HUES48 (cell line): ENCODE results near the gene LSAMP.
A peak's percentile ranks its signal among the peaks of the same experiment; 100 is the strongest.

ENCODE experiments used
- H3K27ac ChIP-seq: one replicate; pipeline ENCODE4 v1.7.0; 2013; ENCODE audit warnings: low read depth, low read length, inconsistent platforms
- H3K27me3 ChIP-seq: 2 replicates; pipeline ENCODE4 v1.6.1; 2013; ENCODE audit warnings: mild to moderate bottlenecking, low read length; ENCODE audit not compliant: control insufficient read depth, insufficient read depth
- H3K36me3 ChIP-seq: 2 replicates; pipeline ENCODE4 v1.6.1; 2013; ENCODE audit warnings: low read length; ENCODE audit not compliant: control insufficient read depth, insufficient read depth
- H3K4me1 ChIP-seq: 2 replicates; pipeline ENCODE4 v1.6.1; 2013; ENCODE audit warnings: mild to moderate bottlenecking, low read length; ENCODE audit not compliant: control insufficient read depth, insufficient read depth
- H3K4me3 ChIP-seq: 2 replicates; pipeline ENCODE4 v1.5.1; 2013; ENCODE audit warnings: mild to moderate bottlenecking, low read depth, low read length
- H3K9ac ChIP-seq: 2 replicates; pipeline ENCODE4 v1.6.1; 2013; ENCODE audit warnings: mild to moderate bottlenecking, low read depth, low read length, moderate library complexity
- H3K9me3 ChIP-seq: 2 replicates; pipeline ENCODE4 v1.6.1; 2013; ENCODE audit warnings: low read length; ENCODE audit not compliant: control insufficient read depth, insufficient read depth

Gene LSAMP

GRCh38 chr3:116432795-116433194 lies 12.5 kb downstream of the LSAMP start:
- Histone ChIP-seq H3K9me3 (no peaks in the 10 kb centered on the region), H3K4me1 (peaks cover 10% of the 10 kb centered on the region; the same call in 1 of the 2 replicates), H3K4me3 (no peak overlapping the region), H3K9ac (no peak overlapping the region), H3K27me3 (no peaks in the 10 kb centered on the region), H3K27ac (no peak overlapping the region), H3K36me3 (no peaks in the 10 kb centered on the region)

GRCh38 chr3:116429479-116430269 lies 15.6 kb downstream of the LSAMP start:
- Histone ChIP-seq H3K27ac (no peak overlapping the region), H3K9ac (no peak overlapping the region), H3K9me3 (no peaks in the 10 kb centered on the region), H3K4me3 (no peak overlapping the region), H3K36me3 (no peaks in the 10 kb centered on the region), H3K27me3 (no peaks in the 10 kb centered on the region), H3K4me1 (peaks cover 10% of the 10 kb centered on the region; the same call in 1 of the 2 replicates)

GRCh38 chr3:116426036-116426435 lies 19.3 kb downstream of the LSAMP start:
- Histone ChIP-seq H3K36me3 (no peaks in the 10 kb centered on the region), H3K4me3 (no peak overlapping the region), H3K9me3 (no peaks in the 10 kb centered on the region), H3K27ac (no peak overlapping the region), H3K27me3 (no peaks in the 10 kb centered on the region), H3K4me1 (peaks cover 13% of the 10 kb centered on the region), H3K9ac (no peak overlapping the region)

DNA sequence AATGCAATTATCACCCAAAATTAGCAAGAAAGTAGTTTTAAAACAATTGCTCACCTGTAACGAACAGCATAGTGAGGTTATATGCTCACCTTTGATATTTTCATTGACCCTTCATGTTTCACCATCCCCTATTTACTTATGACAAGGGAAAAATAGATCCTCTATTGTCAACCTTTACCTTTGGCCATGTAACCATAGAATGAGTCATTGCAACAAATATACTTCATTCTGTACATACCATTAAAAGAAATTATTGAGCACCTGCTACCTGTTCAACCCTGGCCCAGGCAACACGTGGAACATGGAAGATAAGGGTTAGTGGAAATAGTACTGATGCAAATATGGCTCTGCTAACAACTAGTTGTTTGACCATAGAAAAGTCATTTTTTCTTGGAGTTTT lies 20.2 kb downstream of the LSAMP start:
- Histone ChIP-seq H3K27me3 (no peaks in the 10 kb centered on the region), H3K27ac (no peak overlapping the region), H3K9me3 (no peaks in the 10 kb centered on the region), H3K4me1 (peaks cover 13% of the 10 kb centered on the region), H3K9ac (no peak overlapping the region), H3K4me3 (no peak overlapping the region), H3K36me3 (no peaks in the 10 kb centered on the region)

GRCh38 chr3:116423945-116424344 lies 21.3 kb downstream of the LSAMP start:
- no peak overlapping the region for H3K27ac ChIP-seq

DNA sequence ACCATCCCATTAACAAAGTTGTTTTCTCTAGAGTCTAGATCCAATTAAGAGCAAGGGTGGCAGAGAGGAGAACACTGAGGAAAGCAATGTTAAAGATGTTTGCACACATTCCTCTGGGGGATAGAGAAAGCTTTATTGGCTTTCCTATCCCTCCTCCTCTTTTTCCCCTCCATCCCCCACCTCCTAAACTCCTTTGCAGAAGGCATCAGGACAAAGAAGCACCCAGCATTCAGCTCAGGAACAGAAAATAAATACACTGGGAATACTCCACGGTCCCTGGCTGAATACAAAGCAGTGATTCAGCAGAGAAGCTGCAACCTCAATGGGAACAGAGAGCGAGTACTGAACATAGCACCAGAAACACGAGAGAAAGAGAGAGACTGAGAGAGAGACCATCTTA lies 21.9 kb downstream of the LSAMP start:
- Histone ChIP-seq H3K9me3 (no peaks in the 10 kb centered on the region), H3K36me3 (no peaks in the 10 kb centered on the region), H3K4me3 (no peak overlapping the region), H3K27ac (peak overlapping the region; percentile 59), H3K4me1 (peaks cover 13% of the 10 kb centered on the region), H3K27me3 (no peaks in the 10 kb centered on the region), H3K9ac (no peak overlapping the region)

More at GRCh38 chr3:116423945-116424344, 21.3 kb downstream of the LSAMP start:
- Histone ChIP-seq H3K9me3 (no peaks in the 10 kb centered on the region), H3K4me1 (peaks cover 13% of the 10 kb centered on the region), H3K36me3 (no peaks in the 10 kb centered on the region), H3K4me3 (no peak overlapping the region), H3K9ac (no peak overlapping the region), H3K27me3 (no peaks in the 10 kb centered on the region)

DNA sequence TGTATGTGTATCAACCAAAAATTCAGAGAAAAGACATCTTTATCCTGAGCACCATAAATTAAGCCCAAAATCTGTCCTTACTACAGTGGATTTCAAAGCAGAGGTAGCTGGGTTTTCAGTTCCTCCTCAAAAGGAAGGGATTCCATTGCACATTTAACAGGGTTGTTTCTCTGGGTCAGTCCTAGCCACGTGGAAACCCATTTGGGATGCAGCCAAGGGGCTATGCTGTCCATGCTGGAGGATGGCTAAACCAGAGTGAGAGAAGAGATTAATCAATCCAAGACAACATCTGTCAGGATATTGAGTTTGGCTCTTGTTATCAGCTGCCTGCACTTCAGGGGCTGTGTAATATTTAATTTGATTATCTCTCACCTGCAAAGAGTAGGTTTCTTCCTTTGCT lies 28.1 kb downstream of the LSAMP start:
- Histone ChIP-seq H3K4me3 (no peak overlapping the region), H3K9ac (no peak overlapping the region), H3K4me1 (no peaks in the 10 kb centered on the region), H3K27me3 (no peaks in the 10 kb centered on the region), H3K27ac (no peak overlapping the region), H3K36me3 (no peaks in the 10 kb centered on the region), H3K9me3 (no peaks in the 10 kb centered on the region)

- Histone ChIP-seq H3K4me1 (peaks cover 6% of the 10 kb centered on the region; the same call in 1 of the 2 replicates), H3K27ac (no peak overlapping the region), H3K27me3 (no peaks in the 10 kb centered on the region)
These were observed 32.0 kb downstream of the LSAMP start for GRCh38 chr3:116413319-116413718.

GRCh38 chr3:116408473-116408872 lies 36.8 kb downstream of the LSAMP start:
- Histone ChIP-seq H3K27me3 (no peaks in the 10 kb centered on the region), H3K27ac (no peak overlapping the region), H3K4me3 (no peak overlapping the region), H3K9ac (no peak overlapping the region), H3K9me3 (no peaks in the 10 kb centered on the region), H3K36me3 (no peaks in the 10 kb centered on the region), H3K4me1 (peaks cover 11% of the 10 kb centered on the region; the same call in 1 of the 2 replicates)

More at GRCh38 chr3:116413319-116413718, 32.0 kb downstream of the LSAMP start:
- H3K36me3 ChIP-seq = no peaks in the 10 kb centered on the region
- no peak overlapping the region for H3K4me3 ChIP-seq
- no peak overlapping the region for H3K9ac ChIP-seq
- H3K9me3 ChIP-seq = no peaks in the 10 kb centered on the region

DNA sequence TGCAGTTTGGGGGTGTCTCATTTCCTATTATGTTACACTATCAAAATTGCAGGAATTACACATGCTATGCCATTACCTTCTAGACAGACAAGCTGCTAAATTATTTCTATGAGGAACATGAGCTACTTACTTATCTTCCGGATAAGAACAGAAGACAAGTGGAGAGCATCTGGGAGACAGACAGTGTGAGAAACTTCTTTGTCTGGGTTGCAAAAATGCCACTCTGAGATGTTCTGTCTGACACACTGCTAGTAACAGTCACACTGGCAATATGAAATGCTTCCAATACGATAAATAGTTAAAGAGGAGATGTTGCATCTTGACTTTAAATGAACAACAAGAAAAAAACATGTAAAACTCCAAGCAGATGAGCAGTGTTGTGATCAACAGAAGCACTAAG lies 40.1 kb downstream of the LSAMP start:
- Histone ChIP-seq H3K4me3 (no peak overlapping the region), H3K9ac (no peak overlapping the region), H3K36me3 (no peaks in the 10 kb centered on the region), H3K27me3 (no peaks in the 10 kb centered on the region), H3K9me3 (no peaks in the 10 kb centered on the region), H3K4me1 (peaks cover 11% of the 10 kb centered on the region; the same call in 1 of the 2 replicates), H3K27ac (no peak overlapping the region)

DNA sequence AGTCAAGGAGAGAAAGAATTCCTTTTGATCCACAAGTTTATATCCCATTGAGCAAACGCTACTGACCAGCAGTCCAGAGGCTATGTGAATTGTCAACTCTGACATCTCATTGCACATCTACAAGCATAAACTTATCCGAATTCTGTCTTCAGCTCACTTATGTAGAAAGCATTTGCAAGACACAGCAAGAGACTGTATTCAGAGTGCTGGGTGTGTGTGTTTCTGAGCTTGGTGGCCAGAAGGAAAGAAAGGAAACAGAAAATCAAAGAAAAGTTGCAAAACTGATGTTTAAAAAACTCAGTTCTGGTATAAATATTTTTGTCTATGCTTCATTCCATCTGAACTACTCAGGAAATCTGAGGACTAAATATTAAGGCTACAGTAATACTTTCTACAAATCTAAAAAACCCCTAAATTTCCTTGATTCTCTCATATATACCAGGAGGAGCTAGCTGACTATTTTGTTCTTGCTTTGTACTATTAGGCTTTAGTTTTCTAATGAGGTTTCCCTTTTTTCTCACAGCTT lies 45.5 kb downstream of the LSAMP start:
- H3K36me3 ChIP-seq = no peaks in the 10 kb centered on the region
- H3K9ac ChIP-seq = no peak overlapping the region
- no peaks in the 10 kb centered on the region for H3K27me3 ChIP-seq
- H3K27ac ChIP-seq = no peak overlapping the region
- no peak overlapping the region for H3K4me3 ChIP-seq
- no peaks in the 10 kb centered on the region for H3K4me1 ChIP-seq
- H3K9me3 ChIP-seq = no peaks in the 10 kb centered on the region
